ENCODE data around the gene PLCB3. TPM values are rescaled to one million over a fixed set of nuclear protein-coding genes. Genes with fewer than 3 reads are reported as not detected.

PLCB3 gene
- total and polyA plus RNA-seq, 2 of the 13 experiments (the other 11 are each of a cell fraction or from before 2014, with no cell fraction given) = 7.5 to 13.8 TPM

DNA sequence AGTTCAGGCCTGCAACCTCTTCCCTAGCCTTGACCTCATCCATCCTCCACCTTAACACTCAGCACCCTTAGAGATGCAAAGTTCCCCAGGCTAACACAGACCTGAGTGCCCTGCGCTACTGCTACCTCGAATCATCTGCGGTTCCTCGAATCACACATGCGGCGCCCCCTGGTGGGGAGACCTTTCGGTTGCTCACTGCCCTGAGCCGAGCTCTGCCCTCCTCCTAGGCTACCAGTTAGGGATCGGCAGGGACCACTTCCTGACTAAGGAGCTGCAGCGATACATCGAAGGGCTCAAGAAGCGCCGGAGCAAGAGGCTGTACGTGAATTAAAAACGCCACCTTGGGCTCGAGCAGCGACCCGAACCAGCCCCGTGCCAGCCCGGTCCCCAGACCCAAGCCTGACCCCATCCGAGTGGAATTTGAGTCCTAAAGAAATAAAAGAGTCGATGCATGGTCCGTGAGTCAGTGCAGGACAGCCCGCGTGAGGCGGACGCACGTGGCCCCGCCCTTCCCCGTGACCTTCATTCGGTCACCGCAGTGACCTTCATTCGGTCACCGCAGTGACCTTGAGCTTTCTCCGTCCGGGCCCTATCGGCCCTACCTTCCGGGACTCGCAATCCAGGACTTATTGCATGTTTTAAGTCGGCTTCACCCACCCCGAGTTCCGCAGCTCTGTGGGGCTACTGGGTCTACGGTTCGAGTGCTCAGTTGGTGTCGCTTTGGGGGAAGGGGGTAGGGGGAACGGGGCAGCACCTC, 53.2 kb downstream of the PLCB3 start (continued):
- TF ChIP-seq, protein P1, sequence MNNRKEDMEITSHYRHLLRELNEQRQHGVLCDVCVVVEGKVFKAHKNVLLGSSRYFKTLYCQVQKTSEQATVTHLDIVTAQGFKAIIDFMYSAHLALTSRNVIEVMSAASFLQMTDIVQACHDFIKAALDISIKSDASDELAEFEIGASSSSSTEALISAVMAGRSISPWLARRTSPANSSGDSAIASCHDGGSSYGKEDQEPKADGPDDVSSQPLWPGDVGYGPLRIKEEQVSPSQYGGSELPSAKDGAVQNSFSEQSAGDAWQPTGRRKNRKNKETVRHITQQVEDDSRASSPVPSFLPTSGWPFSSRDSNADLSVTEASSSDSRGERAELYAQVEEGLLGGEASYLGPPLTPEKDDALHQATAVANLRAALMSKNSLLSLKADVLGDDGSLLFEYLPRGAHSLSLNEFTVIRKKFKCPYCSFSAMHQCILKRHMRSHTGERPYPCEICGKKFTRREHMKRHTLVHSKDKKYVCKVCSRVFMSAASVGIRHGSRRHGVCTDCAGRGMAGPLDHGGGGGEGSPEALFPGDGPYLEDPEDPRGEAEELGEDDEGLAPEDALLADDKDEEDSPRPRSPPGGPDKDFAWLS (CRISPR knock-in tag; IDR thresholded peaks at IDR 0.05; ENCODE audit: borderline replicate concordance) = no peak
- TF ChIP-seq ZNF790 (CRISPR knock-in tag; IDR thresholded peaks at IDR 0.05; ENCODE audit: borderline replicate concordance) (no peak), HOXD1 (CRISPR knock-in tag; IDR thresholded peaks at IDR 0.05) (no peak), MEIS2 (CRISPR knock-in tag; IDR thresholded peaks at IDR 0.05) (0 out of 2 replicates have a peak, but pooled peaks have one; percentile 21), ZNF841 (CRISPR knock-in tag; IDR thresholded peaks at IDR 0.05; ENCODE audit: borderline replicate concordance) (no peak), ZNF496 (CRISPR knock-in tag; IDR thresholded peaks at IDR 0.05; ENCODE audit: insufficient replicate concordance) (no peak), HES4 (CRISPR knock-in tag; IDR thresholded peaks at IDR 0.05; ENCODE audit: borderline replicate concordance) (no peak), KLF9 (CRISPR knock-in tag; IDR thresholded peaks at IDR 0.05; ENCODE audit: low read depth) (no peak), ZSCAN21 (CRISPR knock-in tag; IDR thresholded peaks at IDR 0.05; ENCODE audit: borderline replicate concordance) (no peak), YEATS4 (CRISPR knock-in tag; IDR thresholded peaks at IDR 0.05; ENCODE audit: borderline replicate concordance) (peak; percentile 65; the same call in 1 of the 2 replicates), DMAP1 (CRISPR knock-in tag; IDR thresholded peaks at IDR 0.05) (peak; percentile 91), ISX (CRISPR knock-in tag; conservative IDR thresholded peaks at IDR 0.05) (0 out of 2 replicates have a peak, but pooled peaks have one; percentile 64), ZNF234 (CRISPR knock-in tag; conservative IDR thresholded peaks at IDR 0.05) (no peak), NPAS2 (CRISPR knock-in tag; IDR thresholded peaks at IDR 0.05; ENCODE audit: borderline replicate concordance) (no peak), ZNF180 (CRISPR knock-in tag; IDR thresholded peaks at IDR 0.05; ENCODE audit: borderline replicate concordance, low read depth) (no peak), ZNF33B (CRISPR knock-in tag; IDR thresholded peaks at IDR 0.05) (0 out of 2 replicates have a peak, but pooled peaks have one; percentile 34)
- TF ChIP-seq, protein P2, sequence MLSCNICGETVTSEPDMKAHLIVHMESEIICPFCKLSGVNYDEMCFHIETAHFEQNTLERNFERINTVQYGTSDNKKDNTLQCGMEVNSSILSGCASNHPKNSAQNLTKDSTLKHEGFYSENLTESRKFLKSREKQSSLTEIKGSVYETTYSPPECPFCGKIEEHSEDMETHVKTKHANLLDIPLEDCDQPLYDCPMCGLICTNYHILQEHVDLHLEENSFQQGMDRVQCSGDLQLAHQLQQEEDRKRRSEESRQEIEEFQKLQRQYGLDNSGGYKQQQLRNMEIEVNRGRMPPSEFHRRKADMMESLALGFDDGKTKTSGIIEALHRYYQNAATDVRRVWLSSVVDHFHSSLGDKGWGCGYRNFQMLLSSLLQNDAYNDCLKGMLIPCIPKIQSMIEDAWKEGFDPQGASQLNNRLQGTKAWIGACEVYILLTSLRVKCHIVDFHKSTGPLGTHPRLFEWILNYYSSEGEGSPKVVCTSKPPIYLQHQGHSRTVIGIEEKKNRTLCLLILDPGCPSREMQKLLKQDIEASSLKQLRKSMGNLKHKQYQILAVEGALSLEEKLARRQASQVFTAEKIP (CRISPR knock-in tag; IDR thresholded peaks at IDR 0.05; ENCODE audit: borderline replicate concordance) = no peak
- TF ChIP-seq, protein P3, sequence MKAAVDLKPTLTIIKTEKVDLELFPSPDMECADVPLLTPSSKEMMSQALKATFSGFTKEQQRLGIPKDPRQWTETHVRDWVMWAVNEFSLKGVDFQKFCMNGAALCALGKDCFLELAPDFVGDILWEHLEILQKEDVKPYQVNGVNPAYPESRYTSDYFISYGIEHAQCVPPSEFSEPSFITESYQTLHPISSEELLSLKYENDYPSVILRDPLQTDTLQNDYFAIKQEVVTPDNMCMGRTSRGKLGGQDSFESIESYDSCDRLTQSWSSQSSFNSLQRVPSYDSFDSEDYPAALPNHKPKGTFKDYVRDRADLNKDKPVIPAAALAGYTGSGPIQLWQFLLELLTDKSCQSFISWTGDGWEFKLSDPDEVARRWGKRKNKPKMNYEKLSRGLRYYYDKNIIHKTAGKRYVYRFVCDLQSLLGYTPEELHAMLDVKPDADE (CRISPR knock-in tag; IDR thresholded peaks at IDR 0.05) = no peak
- TF ChIP-seq, protein P4, sequence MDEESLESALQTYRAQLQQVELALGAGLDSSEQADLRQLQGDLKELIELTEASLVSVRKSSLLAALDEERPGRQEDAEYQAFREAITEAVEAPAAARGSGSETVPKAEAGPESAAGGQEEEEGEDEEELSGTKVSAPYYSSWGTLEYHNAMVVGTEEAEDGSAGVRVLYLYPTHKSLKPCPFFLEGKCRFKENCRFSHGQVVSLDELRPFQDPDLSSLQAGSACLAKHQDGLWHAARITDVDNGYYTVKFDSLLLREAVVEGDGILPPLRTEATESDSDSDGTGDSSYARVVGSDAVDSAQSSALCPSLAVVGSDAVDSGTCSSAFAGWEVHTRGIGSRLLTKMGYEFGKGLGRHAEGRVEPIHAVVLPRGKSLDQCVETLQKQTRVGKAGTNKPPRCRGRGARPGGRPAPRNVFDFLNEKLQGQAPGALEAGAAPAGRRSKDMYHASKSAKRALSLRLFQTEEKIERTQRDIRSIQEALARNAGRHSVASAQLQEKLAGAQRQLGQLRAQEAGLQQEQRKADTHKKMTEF (CRISPR knock-in tag; IDR thresholded peaks at IDR 0.05) = peak; percentile 63; the same call in 1 of the 2 replicates
- TF ChIP-seq, protein P5, sequence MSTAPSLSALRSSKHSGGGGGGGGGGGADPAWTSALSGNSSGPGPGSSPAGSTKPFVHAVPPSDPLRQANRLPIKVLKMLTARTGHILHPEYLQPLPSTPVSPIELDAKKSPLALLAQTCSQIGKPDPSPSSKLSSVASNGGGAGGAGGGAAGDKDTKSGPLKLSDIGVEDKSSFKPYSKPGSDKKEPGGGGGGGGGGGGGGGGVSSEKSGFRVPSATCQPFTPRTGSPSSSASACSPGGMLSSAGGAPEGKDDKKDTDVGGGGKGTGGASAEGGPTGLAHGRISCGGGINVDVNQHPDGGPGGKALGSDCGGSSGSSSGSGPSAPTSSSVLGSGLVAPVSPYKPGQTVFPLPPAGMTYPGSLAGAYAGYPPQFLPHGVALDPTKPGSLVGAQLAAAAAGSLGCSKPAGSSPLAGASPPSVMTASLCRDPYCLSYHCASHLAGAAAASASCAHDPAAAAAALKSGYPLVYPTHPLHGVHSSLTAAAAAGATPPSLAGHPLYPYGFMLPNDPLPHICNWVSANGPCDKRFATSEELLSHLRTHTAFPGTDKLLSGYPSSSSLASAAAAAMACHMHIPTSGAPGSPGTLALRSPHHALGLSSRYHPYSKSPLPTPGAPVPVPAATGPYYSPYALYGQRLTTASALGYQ (CRISPR knock-in tag; IDR thresholded peaks at IDR 0.05) = no peak
